NCI-H2081 treated with DMSO at 0.1 percent for 48 hours (cell line): ENCODE measurements around the gene EXOC8.

Source experiments
- DNase-seq: peaks from one replicate; lab custom pipeline; 2025; lab: John Stamatoyannopoulos, UW

The EXOC8 gene

DNA sequence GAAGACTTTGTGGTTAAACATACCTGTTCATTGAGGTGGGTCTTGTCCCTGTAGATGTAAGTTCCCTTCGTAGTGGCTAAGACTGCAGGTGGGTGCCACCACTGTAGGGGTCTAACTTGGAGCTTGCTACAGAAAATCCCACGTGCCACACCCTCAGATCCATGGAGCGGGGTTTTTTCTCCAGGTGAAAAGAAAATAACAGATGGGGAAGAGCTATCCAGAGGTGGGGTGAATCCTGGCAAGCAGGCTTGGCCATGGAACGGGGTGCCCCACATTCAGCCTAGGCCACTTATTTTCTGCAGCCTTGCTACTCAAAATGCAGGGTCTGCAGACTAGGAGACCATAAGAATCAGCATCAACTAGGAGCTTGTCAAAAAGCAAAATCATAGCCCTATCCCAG lies 24.0 kb downstream of the EXOC8 start:
- DNase-seq: no peak

DNA sequence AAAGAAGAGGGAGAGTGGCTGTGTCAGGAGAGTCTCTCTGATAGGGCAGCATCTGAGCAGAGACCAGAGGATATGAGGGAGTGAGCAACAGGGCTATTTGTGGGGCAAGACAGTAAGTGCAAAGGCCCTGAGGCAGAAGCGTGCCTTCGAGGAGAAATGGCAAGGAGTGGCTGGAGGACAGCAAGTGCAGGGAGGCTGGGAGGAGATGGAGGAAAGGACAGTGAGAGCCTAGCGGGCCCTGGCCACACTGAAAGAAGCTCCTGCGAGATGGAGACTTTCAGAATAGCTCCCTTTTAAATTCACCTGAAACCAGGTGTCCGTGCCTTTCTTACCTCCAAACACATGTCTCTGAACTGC lies 25.2 kb downstream of the EXOC8 start:
- DNase-seq: no peak

DNA sequence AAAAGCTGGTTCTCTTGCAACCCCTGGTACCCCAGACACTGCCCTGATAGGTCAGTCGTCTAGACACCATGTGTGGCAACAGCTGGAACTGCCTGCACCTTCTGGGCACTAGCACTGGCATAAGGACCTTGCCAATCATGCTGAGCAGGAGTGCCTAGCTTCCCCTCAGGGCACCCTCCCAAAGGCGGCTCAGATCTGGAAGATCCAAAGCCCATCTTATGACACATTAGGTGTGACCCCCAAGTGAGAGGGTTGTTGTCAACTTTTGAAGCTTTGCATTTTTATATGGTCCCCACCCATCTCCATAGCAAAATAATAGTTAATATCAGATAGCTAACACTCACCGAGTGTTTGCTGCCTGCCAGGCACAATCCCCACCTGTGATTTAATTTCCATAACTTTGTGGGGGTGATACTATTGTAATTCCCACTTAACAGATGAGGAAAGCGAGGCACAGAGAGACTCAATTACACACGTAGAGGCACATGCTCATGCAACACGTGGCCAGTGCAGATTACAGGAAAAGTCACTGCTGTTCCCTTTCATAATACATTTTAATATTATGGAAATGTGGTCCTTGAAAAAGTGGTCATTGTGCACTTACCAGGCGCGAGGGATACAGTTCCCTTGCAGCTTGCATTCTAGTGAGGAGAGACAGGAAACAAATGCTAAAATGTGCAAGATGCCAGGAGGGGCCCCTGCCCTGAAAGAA lies 25.8 kb downstream of the EXOC8 start:
- no peak for DNase-seq

DNA sequence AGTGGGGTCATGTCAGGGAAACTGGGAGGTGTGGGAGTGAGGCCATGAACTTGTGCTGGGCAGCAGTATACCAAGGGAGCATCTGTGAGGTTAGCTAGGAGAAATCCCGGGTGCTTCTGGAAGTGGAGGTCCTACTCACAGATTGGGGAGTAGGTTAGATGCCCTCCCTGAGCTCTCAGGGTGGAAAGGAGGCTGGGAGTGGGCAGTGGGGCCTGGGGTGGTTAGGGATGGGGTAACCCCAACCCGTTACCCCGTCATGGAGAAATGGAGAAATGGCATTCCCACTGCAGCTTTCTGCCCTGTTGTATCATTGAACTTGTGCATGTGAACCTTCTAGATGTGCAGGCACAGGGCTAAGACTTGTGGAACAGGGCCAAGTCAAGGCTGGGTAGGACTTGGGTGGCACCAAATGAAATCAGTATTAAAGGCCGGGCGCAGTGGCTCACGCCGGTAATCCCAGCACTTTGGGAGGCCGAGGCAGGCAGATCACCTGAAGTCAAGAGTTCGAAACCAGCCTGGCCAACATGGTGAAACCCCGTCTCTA lies 27.2 kb downstream of the EXOC8 start:
- DNase-seq: no peak

DNA sequence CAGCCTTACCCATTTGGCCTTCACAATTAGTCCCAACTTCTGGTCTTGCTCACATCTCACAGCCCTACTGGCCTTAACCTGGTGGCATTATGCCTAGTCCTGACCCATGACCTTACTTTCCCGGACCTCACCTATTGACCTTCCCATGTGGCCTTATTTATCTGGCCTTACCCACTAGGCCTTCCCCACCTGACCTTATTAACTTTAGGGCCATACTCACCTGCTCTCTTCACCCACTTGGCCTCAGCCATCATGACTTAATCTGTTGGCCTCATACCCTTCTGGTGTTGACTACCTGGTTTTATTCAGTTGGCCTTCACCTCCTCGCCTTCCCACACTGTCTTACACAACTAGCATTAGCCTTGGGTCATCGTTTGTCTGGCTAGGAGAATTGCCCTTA lies 35.7 kb downstream of the EXOC8 start:
- no peak for DNase-seq

DNA sequence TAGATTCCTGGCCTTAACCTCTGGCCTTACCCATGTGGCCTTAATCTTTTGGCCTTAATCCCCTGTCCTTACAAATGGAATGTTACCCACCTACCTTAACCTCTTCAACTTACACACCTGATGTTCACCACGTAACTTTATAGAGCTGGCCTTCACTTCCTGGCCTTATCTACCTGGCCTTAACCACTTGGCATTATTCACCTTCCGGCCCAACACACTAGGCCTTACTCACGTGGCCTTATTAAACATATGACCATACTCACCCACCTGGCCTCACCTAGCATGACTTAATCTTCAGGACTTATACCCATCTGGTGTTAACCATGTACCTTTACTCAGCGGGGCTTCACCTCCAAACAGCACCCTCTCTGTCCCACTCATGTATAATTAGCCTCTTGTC lies 41.7 kb downstream of the EXOC8 start:
- no peak for DNase-seq

DNA sequence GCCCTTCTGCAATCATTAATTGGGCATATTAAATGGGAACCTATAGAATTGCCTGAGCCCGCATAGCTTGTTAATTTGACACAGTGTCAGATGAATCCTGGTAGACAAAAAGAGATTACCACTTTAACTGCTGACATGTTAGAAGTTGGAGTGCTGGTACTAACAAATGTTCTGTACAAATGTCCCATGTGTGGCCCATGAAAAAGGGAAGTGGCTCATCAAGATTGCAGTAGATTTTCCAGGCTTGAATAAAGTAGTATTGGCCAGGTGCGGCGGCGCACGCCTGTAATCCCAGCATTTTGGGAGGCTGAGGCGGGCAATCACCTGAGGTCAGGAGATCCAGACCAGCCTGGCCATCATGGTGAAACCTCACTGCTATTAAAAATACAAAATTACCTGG lies 51.0 kb downstream of the EXOC8 start:
- DNase-seq: no peak

DNA sequence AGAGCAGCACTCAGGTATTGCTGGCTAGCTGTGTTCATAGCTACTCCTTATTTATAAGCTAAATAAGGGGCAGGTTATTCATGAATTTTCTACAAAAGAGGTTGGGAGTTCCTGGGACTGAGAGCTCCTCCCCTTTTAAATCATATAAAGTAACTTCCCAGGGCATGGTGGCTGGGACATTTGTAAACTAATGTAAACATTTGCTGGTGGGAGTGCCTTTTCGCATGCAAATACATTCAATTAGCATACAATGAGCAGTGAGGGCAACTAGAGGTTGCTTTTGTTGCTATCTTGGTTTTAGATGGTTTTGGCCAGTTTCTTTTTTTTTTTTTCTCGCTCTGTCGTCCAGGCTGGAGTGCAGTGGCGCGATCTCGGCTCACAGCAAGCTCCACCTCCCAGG lies 53.2 kb downstream of the EXOC8 start:
- DNase-seq: no peak
